ENCODE results near the gene NFIA.

DNA sequence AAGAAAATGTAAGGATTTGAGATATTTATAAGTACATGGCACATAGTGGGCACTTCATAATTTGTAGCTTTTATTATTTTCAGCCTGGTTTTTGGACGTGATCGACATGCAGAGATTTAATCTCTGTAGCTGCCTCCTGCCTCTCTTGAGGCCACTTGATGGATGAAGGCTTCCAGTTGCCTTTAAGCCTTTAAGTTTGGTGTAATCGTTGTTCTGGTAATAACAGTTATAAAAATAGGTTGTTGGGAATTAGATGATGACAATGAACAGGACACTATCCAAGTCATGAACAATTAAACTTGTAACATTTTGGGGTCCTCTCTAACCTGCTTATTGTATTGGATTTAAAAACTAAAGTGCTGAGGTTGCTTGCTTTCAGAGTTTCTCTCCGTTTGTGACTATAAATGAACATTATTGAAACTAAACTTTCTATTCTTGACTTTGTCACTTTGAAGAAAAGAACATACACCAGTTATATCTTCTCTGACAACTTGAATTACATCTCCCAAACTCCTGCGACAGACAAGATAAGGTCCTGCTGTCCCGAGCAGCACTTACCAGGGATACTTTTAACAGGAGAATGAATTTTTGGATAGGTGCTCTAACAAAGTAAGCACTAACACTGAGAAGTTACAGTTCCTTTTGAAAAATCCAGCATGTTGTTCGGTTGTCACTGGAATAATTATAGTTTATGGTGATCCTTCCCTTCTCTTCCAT is 295.0 kb downstream of the NFIA start:
- TF ChIP-seq DDX20 (tag; IDR thresholded peaks at IDR 0.05; ENCODE audit: low read depth) (no peak), MTA1 (IDR thresholded peaks at IDR 0.05; ENCODE audit: borderline replicate concordance) (no peak), POLR2A (conservative IDR thresholded peaks at IDR 0.05) (no peak), KLF10 (CRISPR knock-in tag; IDR thresholded peaks at IDR 0.05) (no peak), TAF15 (IDR thresholded peaks at IDR 0.05; ENCODE audit: low read depth, low read length) (no peak), SMC3 (conservative IDR thresholded peaks at IDR 0.05; ENCODE audit: insufficient read depth, low read depth, low read length) (no peak), U2AF2 (optimal IDR thresholded peaks at IDR 0.05; ENCODE audit: low read depth, low read length) (no peak), LARP7 (IDR thresholded peaks at IDR 0.05) (no peak), FOXJ3 (CRISPR knock-in tag; IDR thresholded peaks at IDR 0.05) (no peak)
- TF ChIP-seq, protein P1, sequence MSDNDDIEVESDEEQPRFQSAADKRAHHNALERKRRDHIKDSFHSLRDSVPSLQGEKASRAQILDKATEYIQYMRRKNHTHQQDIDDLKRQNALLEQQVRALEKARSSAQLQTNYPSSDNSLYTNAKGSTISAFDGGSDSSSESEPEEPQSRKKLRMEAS (CRISPR knock-in tag; IDR thresholded peaks at IDR 0.05), result no peak
- TF ChIP-seq, protein P2, sequence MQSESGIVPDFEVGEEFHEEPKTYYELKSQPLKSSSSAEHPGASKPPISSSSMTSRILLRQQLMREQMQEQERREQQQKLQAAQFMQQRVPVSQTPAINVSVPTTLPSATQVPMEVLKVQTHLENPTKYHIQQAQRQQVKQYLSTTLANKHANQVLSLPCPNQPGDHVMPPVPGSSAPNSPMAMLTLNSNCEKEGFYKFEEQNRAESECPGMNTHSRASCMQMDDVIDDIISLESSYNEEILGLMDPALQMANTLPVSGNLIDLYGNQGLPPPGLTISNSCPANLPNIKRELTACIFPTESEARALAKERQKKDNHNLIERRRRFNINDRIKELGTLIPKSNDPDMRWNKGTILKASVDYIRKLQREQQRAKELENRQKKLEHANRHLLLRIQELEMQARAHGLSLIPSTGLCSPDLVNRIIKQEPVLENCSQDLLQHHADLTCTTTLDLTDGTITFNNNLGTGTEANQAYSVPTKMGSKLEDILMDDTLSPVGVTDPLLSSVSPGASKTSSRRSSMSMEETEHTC (IDR thresholded peaks at IDR 0.05), result no peak
- TF ChIP-seq, protein P3, sequence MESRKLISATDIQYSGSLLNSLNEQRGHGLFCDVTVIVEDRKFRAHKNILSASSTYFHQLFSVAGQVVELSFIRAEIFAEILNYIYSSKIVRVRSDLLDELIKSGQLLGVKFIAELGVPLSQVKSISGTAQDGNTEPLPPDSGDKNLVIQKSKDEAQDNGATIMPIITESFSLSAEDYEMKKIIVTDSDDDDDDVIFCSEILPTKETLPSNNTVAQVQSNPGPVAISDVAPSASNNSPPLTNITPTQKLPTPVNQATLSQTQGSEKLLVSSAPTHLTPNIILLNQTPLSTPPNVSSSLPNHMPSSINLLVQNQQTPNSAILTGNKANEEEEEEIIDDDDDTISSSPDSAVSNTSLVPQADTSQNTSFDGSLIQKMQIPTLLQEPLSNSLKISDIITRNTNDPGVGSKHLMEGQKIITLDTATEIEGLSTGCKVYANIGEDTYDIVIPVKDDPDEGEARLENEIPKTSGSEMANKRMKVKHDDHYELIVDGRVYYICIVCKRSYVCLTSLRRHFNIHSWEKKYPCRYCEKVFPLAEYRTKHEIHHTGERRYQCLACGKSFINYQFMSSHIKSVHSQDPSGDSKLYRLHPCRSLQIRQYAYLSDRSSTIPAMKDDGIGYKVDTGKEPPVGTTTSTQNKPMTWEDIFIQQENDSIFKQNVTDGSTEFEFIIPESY (CRISPR knock-in tag; IDR thresholded peaks at IDR 0.05), result no peak
- TF ChIP-seq, protein P4, sequence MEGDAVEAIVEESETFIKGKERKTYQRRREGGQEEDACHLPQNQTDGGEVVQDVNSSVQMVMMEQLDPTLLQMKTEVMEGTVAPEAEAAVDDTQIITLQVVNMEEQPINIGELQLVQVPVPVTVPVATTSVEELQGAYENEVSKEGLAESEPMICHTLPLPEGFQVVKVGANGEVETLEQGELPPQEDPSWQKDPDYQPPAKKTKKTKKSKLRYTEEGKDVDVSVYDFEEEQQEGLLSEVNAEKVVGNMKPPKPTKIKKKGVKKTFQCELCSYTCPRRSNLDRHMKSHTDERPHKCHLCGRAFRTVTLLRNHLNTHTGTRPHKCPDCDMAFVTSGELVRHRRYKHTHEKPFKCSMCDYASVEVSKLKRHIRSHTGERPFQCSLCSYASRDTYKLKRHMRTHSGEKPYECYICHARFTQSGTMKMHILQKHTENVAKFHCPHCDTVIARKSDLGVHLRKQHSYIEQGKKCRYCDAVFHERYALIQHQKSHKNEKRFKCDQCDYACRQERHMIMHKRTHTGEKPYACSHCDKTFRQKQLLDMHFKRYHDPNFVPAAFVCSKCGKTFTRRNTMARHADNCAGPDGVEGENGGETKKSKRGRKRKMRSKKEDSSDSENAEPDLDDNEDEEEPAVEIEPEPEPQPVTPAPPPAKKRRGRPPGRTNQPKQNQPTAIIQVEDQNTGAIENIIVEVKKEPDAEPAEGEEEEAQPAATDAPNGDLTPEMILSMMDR (IDR thresholded peaks at IDR 0.05 in 2 of 3, conservative IDR thresholded peaks at IDR 0.05 in 1 of 3; ENCODE audit: insufficient read depth in 2 of 3, low read depth in 1 of 3, low read length in 3 of 3), result no peak
- TF ChIP-seq, protein P5, sequence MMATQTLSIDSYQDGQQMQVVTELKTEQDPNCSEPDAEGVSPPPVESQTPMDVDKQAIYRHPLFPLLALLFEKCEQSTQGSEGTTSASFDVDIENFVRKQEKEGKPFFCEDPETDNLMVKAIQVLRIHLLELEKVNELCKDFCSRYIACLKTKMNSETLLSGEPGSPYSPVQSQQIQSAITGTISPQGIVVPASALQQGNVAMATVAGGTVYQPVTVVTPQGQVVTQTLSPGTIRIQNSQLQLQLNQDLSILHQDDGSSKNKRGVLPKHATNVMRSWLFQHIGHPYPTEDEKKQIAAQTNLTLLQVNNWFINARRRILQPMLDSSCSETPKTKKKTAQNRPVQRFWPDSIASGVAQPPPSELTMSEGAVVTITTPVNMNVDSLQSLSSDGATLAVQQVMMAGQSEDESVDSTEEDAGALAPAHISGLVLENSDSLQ (IDR thresholded peaks at IDR 0.05), result peak; percentile 44; the same call in 1 of the 2 replicates
